ENCODE measurements around the gene SLC49A3.
"Not testable (repeated sequence)": the region's sequence is repeated elsewhere in the genome, so short reads cannot be mapped to it uniquely, and the experiment has no call there.

The SLC49A3 gene

DNA sequence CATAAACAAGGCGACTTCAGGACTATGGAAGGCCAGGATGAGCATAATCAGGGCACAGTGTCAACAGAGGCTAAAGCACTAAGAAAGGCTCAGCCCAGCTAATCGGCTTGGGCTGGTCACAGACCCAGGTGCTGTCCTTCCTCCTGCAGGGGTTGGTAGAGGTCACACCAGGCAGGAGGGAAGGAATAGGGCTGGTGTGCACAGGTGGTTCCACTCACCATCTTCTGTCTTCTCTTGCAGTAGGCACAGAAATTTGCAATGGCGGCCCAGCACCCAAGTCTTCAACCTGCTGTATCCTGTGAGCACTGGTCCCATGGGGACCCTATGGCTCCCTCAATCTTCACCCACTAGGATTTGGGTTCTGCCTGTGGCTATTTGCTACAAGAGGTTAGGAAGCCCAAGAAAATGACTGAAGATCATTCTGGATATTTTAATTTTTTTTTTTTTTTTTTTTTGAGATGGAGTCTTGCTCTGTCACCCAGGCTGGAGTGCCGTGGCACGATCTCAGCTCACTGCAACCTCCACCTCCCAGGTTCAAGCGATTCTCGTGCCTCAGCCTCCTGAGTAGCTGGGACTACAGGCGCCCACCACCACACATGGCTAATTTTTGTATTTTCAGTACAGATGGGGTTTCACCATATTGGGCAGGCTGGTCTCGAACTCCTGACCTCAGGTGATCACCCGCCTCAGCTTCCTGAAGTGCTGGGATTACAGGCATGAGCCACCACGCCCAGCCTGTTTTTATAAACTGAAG lies 19.0 kb downstream of the SLC49A3 start:
- peaks cover 26% of the 10 kb centered on the region for H3K36me3 ChIP-seq (ENCODE audit: insufficient read depth, low read length)
- WGBS = 93% methylated on average over 11 of the region's 11 CpGs
- not testable (repeated sequence) for H3K4me3 ChIP-seq (ENCODE audit: low read length); H3K9me3 ChIP-seq (ENCODE audit: insufficient read depth, low read depth, low read length); H3K9ac ChIP-seq (ENCODE audit: low read depth, low read length); H3K4me1 ChIP-seq (ENCODE audit: insufficient read depth, low read length); H3K27ac ChIP-seq (ENCODE audit: low read depth, low read length); H3K27me3 ChIP-seq (ENCODE audit: insufficient read depth, low read length)

- not testable (repeated sequence) for H3K9ac ChIP-seq (ENCODE audit: low read depth, low read length)
Measured at GRCh38 chr4:668219-668618, 20.7 kb downstream of the SLC49A3 start.

DNA sequence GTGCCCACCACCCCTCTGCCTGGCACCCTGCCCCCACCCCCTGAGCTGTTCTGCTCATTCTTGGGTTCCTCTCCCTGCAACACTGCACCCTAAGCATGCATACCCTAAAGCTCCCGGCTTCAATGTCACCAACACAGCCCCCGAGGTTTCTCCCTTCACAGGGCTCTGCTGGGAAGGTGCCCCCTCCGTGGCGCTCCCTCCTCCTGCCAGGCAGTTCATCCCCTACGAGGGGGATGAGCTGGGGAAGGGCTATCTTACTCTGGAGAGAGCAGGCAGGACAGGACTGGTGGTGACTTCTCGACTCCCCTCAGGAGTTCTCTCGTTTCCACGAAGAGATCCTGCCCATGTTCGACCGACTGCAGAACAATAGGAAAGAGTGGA lies 21.4 kb downstream of the SLC49A3 start:
- Histone ChIP-seq H3K9me3 (ENCODE audit: insufficient read depth, low read depth, low read length) (no peaks in the 10 kb centered on the region), H3K27ac (ENCODE audit: low read depth, low read length) (no peak overlapping the region), H3K9ac (ENCODE audit: low read depth, low read length) (no peak overlapping the region), H3K36me3 (ENCODE audit: insufficient read depth, low read length) (peaks cover 19% of the 10 kb centered on the region), H3K4me1 (ENCODE audit: insufficient read depth, low read length) (no peaks in the 10 kb centered on the region), H3K27me3 (ENCODE audit: insufficient read depth, low read length) (no peaks in the 10 kb centered on the region), H3K4me3 (ENCODE audit: low read length) (no peak overlapping the region)
- 69% methylated on average over 10 of the region's 10 CpGs for WGBS

More at GRCh38 chr4:668219-668618, 20.7 kb downstream of the SLC49A3 start:
- H3K9me3 ChIP-seq (ENCODE audit: insufficient read depth, low read depth, low read length); H3K4me3 ChIP-seq (ENCODE audit: low read length); H3K4me1 ChIP-seq (ENCODE audit: insufficient read depth, low read length); H3K27me3 ChIP-seq (ENCODE audit: insufficient read depth, low read length); H3K27ac ChIP-seq (ENCODE audit: low read depth, low read length): not testable (repeated sequence)
- H3K36me3 ChIP-seq (ENCODE audit: insufficient read depth, low read length) = peaks cover 26% of the 10 kb centered on the region
- 87% methylated on average over 6 of the region's 6 CpGs for WGBS

DNA sequence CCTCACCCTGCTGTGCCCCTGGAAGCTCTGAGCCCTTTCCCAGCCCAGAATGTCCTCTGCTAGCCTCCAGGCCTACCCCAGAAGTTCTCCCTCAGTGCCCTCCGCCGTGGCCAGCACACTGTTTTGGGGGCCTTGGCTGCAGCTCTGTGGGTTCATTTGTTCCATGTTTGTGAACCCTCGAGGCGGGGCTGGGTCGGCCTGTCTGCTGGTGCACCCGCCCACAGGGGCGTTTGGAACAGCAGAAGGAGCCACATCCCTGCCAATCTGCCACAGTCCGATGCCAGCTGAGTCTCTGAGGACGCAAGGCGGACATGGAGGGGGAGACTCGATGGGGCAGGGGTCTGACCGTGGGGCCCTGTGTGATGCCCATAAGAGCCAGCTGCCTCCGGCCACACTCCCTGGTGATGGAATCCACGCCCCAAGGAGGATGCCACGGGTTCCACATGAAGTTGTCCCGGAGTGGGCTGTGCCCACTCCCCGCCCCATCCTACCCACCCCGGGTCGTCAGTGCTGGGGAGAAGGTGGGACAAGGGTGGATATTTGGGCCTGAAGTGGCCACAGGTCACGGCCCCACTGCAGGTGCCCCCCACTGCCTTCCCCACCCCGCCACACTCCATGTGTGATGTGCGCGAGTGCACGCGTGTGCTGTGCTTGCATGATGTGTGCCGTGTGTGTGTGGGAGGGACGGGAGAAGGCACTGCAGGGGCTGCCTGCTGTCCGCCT lies 22.0 kb downstream of the SLC49A3 start:
- H3K9ac ChIP-seq (ENCODE audit: low read depth, low read length) = no peak overlapping the region
- peaks cover 14% of the 10 kb centered on the region for H3K36me3 ChIP-seq (ENCODE audit: insufficient read depth, low read length)
- H3K27ac ChIP-seq (ENCODE audit: low read depth, low read length) = no peak overlapping the region
- no peaks in the 10 kb centered on the region for H3K27me3 ChIP-seq (ENCODE audit: insufficient read depth, low read length)
- no peak overlapping the region for H3K4me3 ChIP-seq (ENCODE audit: low read length)
- no peaks in the 10 kb centered on the region for H3K9me3 ChIP-seq (ENCODE audit: insufficient read depth, low read depth, low read length)
- WGBS = 94% methylated on average over 28 of the region's 28 CpGs
- no peaks in the 10 kb centered on the region for H3K4me1 ChIP-seq (ENCODE audit: insufficient read depth, low read length)

DNA sequence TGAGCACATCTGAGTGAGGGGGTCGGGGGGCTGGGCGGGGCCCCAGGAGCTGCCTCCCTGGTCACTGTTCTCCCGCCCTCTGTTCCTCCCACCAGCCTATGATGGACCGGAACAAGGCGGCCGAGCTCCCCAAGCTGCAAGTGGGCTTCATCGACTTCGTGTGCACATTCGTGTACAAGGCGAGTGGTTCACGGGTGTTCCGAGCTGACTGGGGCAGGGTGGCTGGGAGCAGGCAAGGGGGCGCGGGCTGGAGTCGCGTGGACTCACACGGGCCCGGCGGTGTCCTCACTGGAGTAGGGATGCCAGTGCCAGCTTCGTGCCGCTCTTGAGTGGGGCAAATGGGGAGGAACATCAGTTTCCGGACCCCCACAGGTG lies 22.5 kb downstream of the SLC49A3 start:
- no peaks in the 10 kb centered on the region for H3K4me1 ChIP-seq (ENCODE audit: insufficient read depth, low read length)
- no peak overlapping the region for H3K4me3 ChIP-seq (ENCODE audit: low read length)
- peaks cover 8% of the 10 kb centered on the region for H3K36me3 ChIP-seq (ENCODE audit: insufficient read depth, low read length)
- H3K9ac ChIP-seq (ENCODE audit: low read depth, low read length) = no peak overlapping the region
- no peak overlapping the region for H3K27ac ChIP-seq (ENCODE audit: low read depth, low read length)
- H3K9me3 ChIP-seq (ENCODE audit: insufficient read depth, low read depth, low read length) = no peaks in the 10 kb centered on the region
- WGBS = 85% methylated on average over 22 of the region's 22 CpGs
- no peaks in the 10 kb centered on the region for H3K27me3 ChIP-seq (ENCODE audit: insufficient read depth, low read length)

- Histone ChIP-seq H3K9me3 (ENCODE audit: insufficient read depth, low read depth, low read length) (no peaks in the 10 kb centered on the region), H3K9ac (ENCODE audit: low read depth, low read length) (no peak overlapping the region), H3K27ac (ENCODE audit: low read depth, low read length) (no peak overlapping the region), H3K4me1 (ENCODE audit: insufficient read depth, low read length) (no peaks in the 10 kb centered on the region), H3K4me3 (ENCODE audit: low read length) (no peak overlapping the region), H3K36me3 (ENCODE audit: insufficient read depth, low read length) (peaks cover 3% of the 10 kb centered on the region; the same call in 1 of the 2 replicates), H3K27me3 (ENCODE audit: insufficient read depth, low read length) (no peaks in the 10 kb centered on the region)
- WGBS = 82% methylated on average over 22 of the region's 22 CpGs
Measured at GRCh38 chr4:665751-666435, 23.1 kb downstream of the SLC49A3 start.

DNA sequence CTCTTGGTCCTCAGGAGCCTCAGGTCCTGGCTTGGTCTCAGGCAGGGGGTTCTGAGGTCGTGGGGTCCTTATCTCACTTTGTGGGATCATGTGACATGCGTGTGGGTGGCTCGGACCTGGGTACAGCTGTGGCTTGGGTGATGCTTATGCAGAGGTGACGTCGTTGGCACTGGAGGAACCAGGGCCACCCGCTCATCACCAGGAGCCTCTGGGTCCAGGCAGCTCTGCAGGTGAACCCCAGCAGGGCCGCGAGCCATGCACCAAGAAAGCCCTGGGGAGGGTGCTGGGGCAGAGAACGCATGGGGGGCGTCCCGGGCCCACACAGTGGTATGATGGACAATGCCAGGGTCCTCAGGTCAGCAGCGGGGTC lies 23.6 kb downstream of the SLC49A3 start:
- Histone ChIP-seq H3K9me3 (ENCODE audit: insufficient read depth, low read depth, low read length) (no peaks in the 10 kb centered on the region), H3K27me3 (ENCODE audit: insufficient read depth, low read length) (no peaks in the 10 kb centered on the region), H3K27ac (ENCODE audit: low read depth, low read length) (no peak overlapping the region), H3K9ac (ENCODE audit: low read depth, low read length) (no peak overlapping the region), H3K4me3 (ENCODE audit: low read length) (no peak overlapping the region), H3K4me1 (ENCODE audit: insufficient read depth, low read length) (no peaks in the 10 kb centered on the region), H3K36me3 (ENCODE audit: insufficient read depth, low read length) (no peaks in the 10 kb centered on the region)
- 91% methylated on average over 12 of the region's 12 CpGs for WGBS

DNA sequence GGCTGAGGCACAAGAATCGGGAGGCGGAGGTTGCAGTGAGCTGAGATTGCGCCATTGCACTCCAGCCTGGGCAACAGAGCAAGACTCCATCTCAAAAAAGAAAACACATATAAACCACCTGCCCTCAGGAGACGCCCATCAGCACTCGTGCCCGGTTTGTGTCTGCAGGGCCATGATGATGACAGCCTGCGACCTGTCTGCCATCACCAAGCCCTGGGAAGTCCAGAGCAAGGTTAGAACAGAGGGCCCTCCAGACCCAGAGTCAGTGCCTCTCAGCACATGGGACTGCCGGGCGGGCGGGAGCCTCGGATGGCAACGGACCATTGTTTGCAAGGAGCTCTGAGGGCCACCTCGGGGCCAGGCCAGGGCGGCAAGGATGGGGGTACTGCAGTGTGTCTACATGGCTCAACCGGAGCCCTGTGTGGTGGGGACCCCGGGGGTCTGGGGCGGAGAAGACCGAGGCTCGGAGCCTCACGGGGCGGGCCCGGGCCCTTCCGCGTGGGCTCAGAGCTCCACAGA lies 24.2 kb downstream of the SLC49A3 start:
- Histone ChIP-seq H3K4me1 (ENCODE audit: insufficient read depth, low read length) (no peaks in the 10 kb centered on the region), H3K36me3 (ENCODE audit: insufficient read depth, low read length) (no peaks in the 10 kb centered on the region), H3K27ac (ENCODE audit: low read depth, low read length) (no peak overlapping the region), H3K4me3 (ENCODE audit: low read length) (no peak overlapping the region), H3K9ac (ENCODE audit: low read depth, low read length) (no peak overlapping the region), H3K9me3 (ENCODE audit: insufficient read depth, low read depth, low read length) (no peaks in the 10 kb centered on the region), H3K27me3 (ENCODE audit: insufficient read depth, low read length) (no peaks in the 10 kb centered on the region)
- WGBS = 95% methylated on average over 24 of the region's 24 CpGs

DNA sequence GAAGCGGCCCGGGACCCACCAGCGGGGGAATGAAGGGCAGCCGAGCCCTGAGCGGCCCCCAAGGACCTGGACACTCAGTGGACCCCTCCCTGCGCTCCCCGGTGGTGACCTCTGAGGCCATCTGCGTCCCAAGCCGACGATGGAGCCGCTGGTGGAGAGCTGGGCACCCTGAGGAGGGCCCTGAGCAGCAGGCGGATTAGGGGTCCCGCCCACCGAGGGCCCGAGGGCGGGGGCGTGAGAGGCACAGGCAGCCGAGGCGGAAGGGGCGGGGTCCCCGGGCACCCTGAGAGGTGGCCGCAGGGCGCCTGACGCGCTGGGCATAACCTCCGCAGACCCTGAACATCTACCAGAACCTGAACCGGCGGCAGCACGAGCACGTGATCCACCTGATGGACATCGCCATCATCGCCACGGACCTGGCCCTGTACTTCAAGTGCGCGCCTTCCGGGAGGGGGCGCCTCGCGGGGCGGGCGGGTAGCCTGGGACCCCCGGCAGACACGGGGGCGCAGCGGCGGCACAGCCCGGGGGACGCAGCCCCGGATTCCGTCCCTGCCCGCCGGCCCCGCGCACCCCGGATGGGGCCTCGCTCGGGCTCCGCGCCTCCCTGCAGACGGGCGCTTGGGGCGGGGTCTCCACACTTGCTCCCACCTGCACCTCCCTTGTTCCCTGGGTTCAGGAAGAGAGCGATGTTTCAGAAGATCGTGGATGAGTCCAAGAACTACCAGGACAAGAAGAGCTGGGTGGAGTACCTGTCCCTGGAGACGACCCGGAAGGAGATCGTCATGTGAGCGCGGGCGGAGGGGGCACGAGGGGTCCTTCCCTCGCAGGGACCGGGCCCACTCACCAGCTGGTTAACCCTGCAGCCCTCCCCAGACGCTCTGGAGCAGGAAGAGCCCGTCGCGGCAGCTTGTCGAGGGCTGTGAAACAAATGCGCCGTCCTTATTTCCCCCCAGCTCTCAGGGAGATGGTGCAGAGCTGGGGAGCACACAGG lies 25.2 kb downstream of the SLC49A3 start:
- Histone ChIP-seq H3K27ac (ENCODE audit: low read depth, low read length) (peak overlapping the region; percentile 13; the same call in 1 of the 2 replicates), H3K36me3 (ENCODE audit: insufficient read depth, low read length) (no peaks in the 10 kb centered on the region), H3K9ac (ENCODE audit: low read depth, low read length) (peak overlapping the region; percentile 78), H3K4me1 (ENCODE audit: insufficient read depth, low read length) (no peaks in the 10 kb centered on the region), H3K9me3 (ENCODE audit: insufficient read depth, low read depth, low read length) (no peaks in the 10 kb centered on the region), H3K4me3 (ENCODE audit: low read length) (peak overlapping the region; percentile 71), H3K27me3 (ENCODE audit: insufficient read depth, low read length) (no peaks in the 10 kb centered on the region)
- 52% methylated on average over 80 of the region's 80 CpGs for WGBS

DNA sequence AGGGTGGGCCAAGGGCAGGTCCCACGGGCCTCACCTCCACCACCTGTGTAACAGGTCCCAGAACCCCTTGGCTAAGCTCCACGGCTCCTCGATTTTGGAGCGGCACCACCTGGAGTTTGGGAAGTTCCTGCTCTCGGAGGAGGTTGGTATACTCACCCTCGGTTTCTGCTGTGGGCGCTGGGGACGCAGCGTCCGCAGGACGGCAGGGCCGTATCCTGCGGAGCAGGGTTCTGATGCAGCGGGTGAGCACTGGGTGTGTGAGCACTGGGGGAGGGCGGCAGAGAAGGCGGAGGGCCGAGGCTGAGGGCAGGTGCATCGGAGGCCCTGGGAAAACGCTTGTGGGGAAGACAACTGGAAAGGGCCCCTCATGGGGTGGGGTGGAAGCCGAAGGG lies 25.9 kb downstream of the SLC49A3 start:
- Histone ChIP-seq H3K27me3 (ENCODE audit: insufficient read depth, low read length) (no peaks in the 10 kb centered on the region), H3K4me1 (ENCODE audit: insufficient read depth, low read length) (no peaks in the 10 kb centered on the region), H3K27ac (ENCODE audit: low read depth, low read length) (no peak overlapping the region), H3K4me3 (ENCODE audit: low read length) (peak overlapping the region; percentile 71), H3K36me3 (ENCODE audit: insufficient read depth, low read length) (no peaks in the 10 kb centered on the region), H3K9ac (ENCODE audit: low read depth, low read length) (peak overlapping the region; percentile 78), H3K9me3 (ENCODE audit: insufficient read depth, low read depth, low read length) (no peaks in the 10 kb centered on the region)
- WGBS = 79% methylated on average over 20 of the region's 20 CpGs

All from HUES64 (cell line).